HG02798 (cell line): Measurements from ENCODE around the gene RALGPS1.

Experiments used
- ATAC-seq: cut with Tn5 transposase; IDR thresholded peaks from one replicate; pipeline ENCODE4 v1.9.1; 2021; ENCODE audit warnings: mild to moderate bottlenecking; ENCODE audit not compliant: unreplicated experiment, poor library complexity

RALGPS1 gene

DNA sequence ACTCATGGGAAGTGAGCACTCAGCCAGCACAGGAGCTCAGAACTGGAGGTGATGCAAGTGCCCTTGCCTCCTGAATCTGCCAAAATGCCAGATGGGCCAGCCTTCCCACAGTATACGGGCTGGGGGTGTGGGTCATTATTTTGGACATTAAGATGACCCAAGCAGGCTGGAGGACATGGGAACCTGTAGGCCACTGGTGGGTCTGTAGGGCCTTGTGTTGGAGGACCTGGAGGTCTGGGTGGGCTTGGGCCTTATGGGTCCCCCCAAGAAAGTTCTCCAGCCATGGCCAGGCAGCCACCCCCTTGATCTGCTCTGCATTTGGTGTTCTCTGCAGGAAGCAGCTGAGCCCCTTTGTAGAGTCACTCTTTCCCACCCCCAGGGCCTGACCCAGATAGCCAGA, 278.9 kb downstream of the RALGPS1 start:
- no peak for ATAC-seq

DNA sequence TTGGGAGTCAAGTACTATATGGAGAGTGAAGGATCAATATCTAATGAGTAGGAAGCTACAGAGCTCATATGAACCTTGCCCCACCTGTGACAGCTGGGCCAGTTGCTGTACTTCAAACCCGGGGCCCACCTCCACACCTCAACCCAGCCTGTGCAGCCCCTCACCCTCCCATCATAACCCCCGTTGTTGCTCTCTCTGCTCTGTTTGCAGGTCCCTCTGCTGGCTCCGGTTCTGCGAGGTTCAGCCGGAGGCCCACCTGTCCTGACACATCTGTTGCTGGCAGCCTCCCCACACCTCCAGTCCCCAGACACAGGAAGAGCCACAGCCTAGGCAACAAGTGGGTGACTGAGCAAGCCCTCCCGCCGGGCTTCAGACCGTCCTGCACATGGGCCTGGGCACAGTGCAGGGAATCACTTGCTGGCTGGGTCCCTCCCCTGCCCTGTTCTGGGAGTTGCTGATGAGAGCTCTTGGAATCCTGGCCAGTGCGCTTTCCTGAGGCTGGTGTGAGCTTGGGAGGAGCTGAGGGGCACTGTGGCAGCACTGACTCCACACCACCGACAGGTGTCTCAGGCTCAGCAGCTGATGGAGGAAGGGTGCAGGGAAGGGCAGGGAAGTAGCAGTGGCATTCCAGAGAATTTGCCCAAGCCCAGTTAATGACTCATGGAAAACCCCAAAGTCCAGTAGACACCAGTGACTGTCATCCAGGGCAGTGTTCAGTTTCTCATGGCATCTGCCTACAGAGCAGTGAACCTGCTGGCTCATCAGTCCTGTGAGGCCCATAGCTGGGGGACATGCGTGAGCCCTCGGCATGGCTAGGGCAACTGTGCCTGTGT, 280.5 kb downstream of the RALGPS1 start:
- ATAC-seq, result no peak

DNA sequence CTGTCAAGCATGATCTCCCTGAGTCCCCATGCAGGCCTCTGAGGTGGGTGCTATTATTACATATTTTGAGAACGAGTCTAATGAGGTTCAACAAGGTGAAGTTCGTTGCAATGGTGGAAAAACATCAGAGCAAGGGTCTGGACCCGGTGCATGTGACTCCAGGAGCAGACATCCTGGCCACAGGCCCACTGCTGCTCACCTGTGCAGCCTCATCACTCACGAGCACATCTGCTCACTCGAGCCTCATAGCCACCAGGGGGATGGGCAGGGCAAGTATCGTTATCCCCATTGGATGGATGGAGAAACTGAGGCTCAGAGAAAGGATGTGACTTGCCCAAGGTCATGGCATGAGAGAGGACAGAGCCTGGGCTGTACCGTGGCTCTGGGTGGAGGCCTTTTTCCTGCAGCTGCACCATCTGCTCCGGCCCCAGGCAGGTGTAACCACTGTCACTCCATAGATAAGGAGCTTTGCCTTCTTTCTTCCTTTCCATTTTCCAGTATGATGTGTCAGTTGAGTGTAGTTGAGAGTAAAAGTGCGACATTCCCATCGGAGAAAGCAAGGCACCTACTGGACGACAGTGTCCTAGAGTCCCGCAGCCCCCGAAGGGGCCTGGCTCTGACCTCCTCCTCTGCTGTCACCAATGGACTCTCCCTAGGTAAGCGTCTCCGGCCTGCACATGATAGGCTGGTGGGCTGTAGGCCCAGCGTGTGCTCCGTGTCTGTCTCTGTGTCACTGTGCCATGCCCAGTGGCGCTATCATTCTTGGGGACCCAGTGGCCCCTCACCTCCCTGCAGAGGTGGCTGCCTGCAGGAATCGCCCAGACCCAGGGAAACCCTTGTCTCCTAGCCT, 281.6 kb downstream of the RALGPS1 start:
- no peak for ATAC-seq

GRCh38 chr9:127196826-127197145, 282.2 kb downstream of the RALGPS1 start:
- no peak for ATAC-seq

DNA sequence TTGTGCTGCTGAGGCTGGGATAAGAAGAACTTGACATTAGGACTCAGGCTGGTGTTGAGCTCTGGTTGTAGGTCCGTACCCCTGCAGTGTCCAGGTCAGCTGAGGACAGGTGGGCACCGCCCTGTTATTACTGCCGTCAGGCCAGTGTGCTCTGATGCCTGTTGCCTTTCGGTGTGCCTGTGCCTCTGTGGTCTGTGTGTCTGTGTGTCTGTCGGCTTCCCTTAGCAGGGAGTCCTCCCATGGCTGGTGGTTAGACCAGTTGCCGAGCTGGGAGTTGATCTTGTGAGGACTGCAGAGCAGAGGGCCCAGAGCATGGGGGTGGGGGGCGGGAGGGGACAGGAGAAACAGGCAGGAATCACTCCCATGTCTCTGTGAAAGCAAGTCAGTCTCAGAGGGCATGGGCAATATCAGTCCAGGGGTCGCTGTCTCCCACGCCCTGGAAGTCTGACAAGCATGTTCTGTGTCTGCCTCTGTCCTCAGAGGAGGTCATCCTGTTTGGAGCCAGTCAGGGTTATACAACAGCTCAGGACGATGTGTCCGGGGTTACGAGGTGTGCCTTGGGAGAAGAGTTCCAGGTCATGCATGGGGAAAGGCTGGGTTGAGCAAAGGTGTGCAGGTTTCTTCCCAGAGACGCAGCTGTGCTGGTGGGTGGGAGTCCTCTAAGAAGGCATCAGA, 282.7 kb downstream of the RALGPS1 start:
- ATAC-seq, result no peak

- ATAC-seq, result no peak
These were observed 283.4 kb downstream of the RALGPS1 start for GRCh38 chr9:127197861-127198430.

GRCh38 chr9:127198587-127198986, 284.0 kb downstream of the RALGPS1 start:
- no peak for ATAC-seq

GRCh38 chr9:127199001-127199791, 284.6 kb downstream of the RALGPS1 start:
- ATAC-seq, result peak; percentile 50

DNA sequence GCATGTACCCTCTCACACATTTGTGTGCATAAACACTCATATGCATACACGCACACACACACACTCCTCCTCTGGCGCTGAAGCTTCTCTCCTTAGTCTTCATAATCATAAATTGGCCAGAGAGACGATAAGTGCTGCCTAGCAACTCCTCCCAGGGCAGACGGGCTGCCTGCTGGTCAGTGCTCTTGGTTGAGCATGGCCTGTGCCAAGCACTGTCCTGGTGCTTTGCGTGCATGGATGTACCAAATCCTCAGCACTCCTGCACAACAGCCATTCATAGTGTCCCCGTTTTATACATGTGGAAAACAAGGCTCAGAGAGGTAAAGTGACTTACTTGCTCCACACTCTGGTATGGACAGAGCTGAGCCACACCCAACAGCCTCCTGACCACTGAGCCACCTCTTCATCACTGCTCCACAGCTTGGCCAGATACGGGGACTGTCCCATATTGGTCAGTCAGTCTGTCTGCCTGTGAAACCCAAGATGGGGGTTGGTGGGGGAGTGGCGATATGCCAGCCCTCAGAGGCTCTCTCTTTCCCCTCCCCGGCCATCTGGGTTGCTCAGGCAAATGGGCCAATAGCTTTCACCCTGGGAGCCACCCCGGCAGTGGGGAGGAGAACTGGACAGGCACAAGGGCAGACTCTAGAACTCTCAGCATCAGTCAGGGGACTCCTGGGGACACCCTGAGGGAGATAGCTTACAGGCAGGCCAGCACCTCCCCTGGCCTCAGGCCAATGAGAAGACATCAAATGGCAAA, 285.7 kb downstream of the RALGPS1 start:
- ATAC-seq, result no peak

DNA sequence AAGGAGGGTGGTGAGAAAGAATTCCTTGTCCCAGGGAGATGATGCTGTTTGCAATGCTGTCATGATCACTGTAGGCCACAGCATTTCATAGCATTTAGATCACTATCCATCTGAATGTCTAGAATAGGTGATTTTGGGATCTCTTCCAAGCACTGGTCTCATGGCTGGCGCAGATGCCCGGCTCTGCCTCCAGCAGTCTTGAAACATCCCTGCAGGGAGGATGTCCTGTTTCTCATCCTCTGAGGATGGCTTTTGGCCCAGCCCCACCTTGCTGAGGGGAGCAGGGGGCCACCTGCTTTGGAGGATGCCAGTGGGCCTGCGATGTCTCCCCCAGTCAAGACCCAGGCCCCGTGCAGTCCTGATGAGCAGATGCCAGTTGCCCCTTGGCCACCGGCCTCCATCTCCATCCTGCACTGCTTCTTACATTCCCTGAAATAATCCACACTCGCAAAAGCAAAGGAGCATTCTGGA, 286.5 kb downstream of the RALGPS1 start:
- ATAC-seq, result no peak

DNA sequence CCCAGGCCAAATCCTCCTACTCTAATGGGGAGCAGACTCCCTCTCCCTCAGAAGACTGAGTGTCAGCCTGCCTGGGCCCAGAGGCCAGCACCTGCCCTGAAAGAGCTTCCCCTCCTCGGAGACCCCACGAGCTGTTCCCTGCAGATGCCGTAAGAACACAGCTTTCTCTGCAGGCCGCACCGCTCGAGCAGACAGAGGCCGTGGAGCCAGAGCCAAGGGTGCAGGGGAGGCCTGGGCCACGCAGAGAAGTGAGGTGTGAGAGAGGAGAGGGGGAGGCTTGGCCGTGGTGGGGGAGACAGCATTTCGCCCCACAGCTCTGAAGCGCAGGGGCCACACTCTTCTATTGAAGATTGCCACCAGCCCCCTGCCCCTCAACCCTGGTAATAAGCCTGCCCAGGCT, 287.1 kb downstream of the RALGPS1 start:
- no peak for ATAC-seq

- ATAC-seq, result no peak
These were observed 288.0 kb downstream of the RALGPS1 start for GRCh38 chr9:127202461-127203169.

GRCh38 chr9:127203681-127204327, 289.2 kb downstream of the RALGPS1 start:
- ATAC-seq, result no peak

DNA sequence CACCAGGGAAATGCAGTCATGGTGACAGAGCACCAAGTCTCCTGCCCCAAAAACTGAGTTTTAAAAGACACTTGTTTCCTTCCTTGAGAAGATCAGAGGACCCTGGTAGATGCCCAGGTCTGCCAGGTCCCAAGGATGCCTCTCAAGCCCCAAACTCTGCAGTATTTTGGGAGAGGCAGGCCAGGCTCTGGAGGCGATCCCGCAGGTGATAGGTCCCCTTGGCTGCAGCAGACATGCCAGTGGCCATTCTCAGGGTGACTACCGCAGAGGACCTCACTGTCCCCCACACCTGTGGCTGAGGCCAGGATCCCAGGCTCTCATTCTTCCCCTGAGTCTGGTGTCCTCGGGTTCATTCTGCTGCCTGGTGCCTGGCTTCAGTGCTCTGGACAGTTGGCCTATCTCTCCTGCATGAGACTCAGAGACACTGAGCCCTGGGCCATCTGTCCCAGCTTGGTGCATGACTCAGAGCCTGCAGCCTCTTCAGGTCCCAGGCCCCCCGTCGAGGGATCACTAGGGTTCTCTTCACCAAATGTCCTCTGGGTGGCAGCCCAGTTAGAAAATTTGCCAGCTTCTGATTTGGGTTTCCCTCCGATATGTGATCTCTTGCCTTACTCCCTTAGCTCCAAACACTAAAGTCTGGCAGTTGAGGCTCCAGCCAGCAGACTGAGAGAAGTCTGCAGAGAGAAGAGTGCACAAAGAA, 290.3 kb downstream of the RALGPS1 start:
- no peak for ATAC-seq

- no peak for ATAC-seq
These were observed 291.4 kb downstream of the RALGPS1 start for GRCh38 chr9:127205952-127206351.

DNA sequence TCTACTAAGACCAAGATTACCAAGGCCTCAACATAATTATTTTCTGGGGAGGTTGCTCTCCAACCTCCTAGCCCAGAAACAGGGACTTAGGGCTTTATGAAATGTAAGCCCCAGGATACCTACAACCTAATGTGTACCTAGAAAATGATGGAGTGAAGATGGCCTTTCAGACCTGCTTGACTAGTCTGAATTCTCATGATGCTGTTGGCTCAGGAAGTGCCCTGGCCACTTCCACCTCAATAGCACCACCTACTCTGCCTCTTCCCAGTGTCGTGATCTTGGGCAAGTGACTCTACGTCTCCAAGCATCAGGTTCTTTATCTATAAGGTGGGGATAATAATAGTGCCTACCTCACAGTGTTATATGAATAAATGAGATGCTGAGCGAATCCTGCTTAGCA, 292.1 kb downstream of the RALGPS1 start:
- ATAC-seq, result no peak

DNA sequence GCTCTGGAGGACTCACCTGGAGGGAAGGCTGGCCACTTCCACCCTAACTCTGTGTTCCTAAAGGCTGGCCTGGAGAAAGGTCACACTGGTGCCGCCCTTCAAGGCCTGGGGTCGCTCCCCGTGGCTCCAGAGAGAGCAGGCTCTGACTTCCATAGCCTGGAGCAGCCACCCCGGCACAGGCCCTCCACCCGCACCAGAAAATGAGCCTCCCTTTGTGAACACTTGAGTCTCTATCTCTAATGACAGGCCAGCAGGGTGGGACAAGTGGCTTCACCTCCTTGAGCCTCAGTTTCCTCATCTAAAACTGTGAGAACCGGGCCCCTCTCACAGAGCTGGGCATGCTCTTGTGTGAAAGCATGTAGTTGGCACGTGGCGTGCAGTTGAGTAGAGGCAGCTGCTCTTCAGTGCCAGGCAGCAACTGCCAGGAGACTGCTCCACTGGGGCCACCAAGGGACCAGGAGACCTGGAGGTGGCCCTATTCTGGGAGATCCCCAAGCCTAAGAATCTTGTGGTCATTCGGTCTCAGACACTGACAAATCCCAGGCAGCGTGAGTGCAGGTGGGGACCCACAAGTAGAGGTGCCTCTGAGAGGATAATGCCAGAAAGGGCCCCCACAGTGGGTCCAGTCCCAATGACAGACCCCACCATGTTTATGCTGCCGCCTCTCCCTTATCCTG, 293.3 kb downstream of the RALGPS1 start:
- no peak for ATAC-seq
